Adrenal gland (tissue), 12 donors: ENCODE data around the gene GALNT12. TPM values are rescaled to one million over a fixed set of nuclear protein-coding genes. Genes with fewer than 3 reads are reported as not detected.

Experiments
- DNase-seq, 7 donors: peaks; one replicate each; pipeline ENCODE4 v3.0.0-alpha.2; 2019 to 2020
- H3K27ac ChIP-seq, 5 donors: fragments of 200-600 bp; sonication (generic) in 4 of 5; 1 replicate in 3 of 5; 2 replicates in 2 of 5; pipeline versions ENCODE4 v1.5.1 to v1.8.0; 2016 to 2020; ENCODE audit warnings: mild to moderate bottlenecking in 1 of 5
- H3K27me3 ChIP-seq: fragments of 200-600 bp; 2 replicates; pipeline ENCODE4 v1.8.0; 2021
- H3K36me3 ChIP-seq, 2 donors: fragments of 200-600 bp; replicated peaks in 1 of 2; 1 replicate in 1 of 2; 2 replicates in 1 of 2; pipeline versions ENCODE4 v1.5.1 to v1.8.0; 2018 to 2022
- H3K4me1 ChIP-seq, 2 donors: fragments of 200-600 bp; replicated peaks in 1 of 2; 1 replicate in 1 of 2; 2 replicates in 1 of 2; pipeline versions ENCODE4 v1.5.1 to v1.8.0; 2018 to 2021
- H3K4me3 ChIP-seq, 4 donors: fragments of 200-600 bp; sonication (generic) in 3 of 4; one replicate each; pipeline ENCODE4 v1.5.1; 2016 to 2018
- H3K9me3 ChIP-seq, 3 donors: fragments of 200-600 bp; sonication (generic) in 1 of 3; replicated peaks in 1 of 3; 1 replicate in 2 of 3; 2 replicates in 1 of 3; pipeline versions ENCODE4 v1.5.1 to v1.8.0; 2016 to 2021
- POLR2A ChIP-seq, 2 donors: fragments of 450-650 bp; IDR thresholded peaks; one replicate each; pipeline ENCODE4 v1.6.1; 2017; ENCODE audit warnings: antibody characterized with exemption in 2 of 2, mild to moderate bottlenecking in 2 of 2, moderate library complexity in 1 of 2
- WGBS, 4 donors: extraction: QIAGEN DNeasy Blood & Tissue Kit in 2 of 4; methylation state at CpG; one replicate each; pipeline versions ENCODE4 v1.1.5 to v1.1.7; 2013 to 2017; 5-methylcytosine and 5-hydroxymethylcytosine counted together
- intact Hi-C, 2 donors: fragments of 100-400 bp; cut with DNase I; formaldehyde crosslinking; loops; one replicate each; pipeline versions ENCODE4 v1.14.1 to v1.15.0; 2022 to 2023
- polyA plus RNA-seq, 3 donors: library from polyadenylated mRNA; stranded (reverse); fragments of 200-250 nt in 2 of 3; fragments of 350-450 nt in 1 of 3; fragmentation: Illumina TruSeq in 1 of 3; extraction: RNeasy Lipid Tissue Mini Kit (QIAGEN cat#74804) in 1 of 3; gene quantifications; one replicate each; pipeline ENCODE4 v1.2.3, GENCODE V29; 2013 to 2014
- total RNA-seq, 9 donors: library from RNA; depleted of rRNA in 4 of 9; stranded (reverse); fragments of >200 nt in 4 of 9; fragments of 120-200 nt in 1 of 9; fragmentation: NEBNext Ultra II Directional in 1 of 9; extraction: Animal tissue kit (Norgen Biotek cat#: 25700) in 1 of 9; gene quantifications; one replicate each; pipeline versions ENCODE4 v1.1.0 to v1.2.4, GENCODE V29; 2013 to 2023
- TF ChIP-seq, protein P1 (sequence below), 6 experiments: fragments of 450-650 bp in 4 of 6; fragments of 200-600 bp in 2 of 6; sonication (generic) in 1 of 6; IDR thresholded peaks; 1 replicate in 5 of 6; 2 replicates in 1 of 6; pipeline versions ENCODE4 v1.5.1 to v1.8.0; 2016 to 2021; ENCODE audit warnings: antibody characterized with exemption in 6 of 6, mild to moderate bottlenecking in 2 of 6, moderate library complexity in 1 of 6
- donor health status: healthy with polysubstance abuse.
- donor health status: Bipolar disorder and iron deficiency.
- donor health status: DM: yes; HTN: yes; CAD: no.
- donor health status: DM: no; HTN: no; CAD: no.
- donor health status: DM: no; HTN: no; CAD: no.
- donor health status: DM: yes; HTN: yes; CAD: no.

Gene GALNT12
- total and polyA plus RNA-seq, 12 donors, result 1.1 to 20.6 (median 4.2) TPM

GRCh38 chr9:98869078-98869745, 61.7 kb downstream of the GALNT12 start:
- no peak for TF ChIP-seq POLR2A (IDR thresholded peaks at IDR 0.05)
- TF ChIP-seq, protein P1, sequence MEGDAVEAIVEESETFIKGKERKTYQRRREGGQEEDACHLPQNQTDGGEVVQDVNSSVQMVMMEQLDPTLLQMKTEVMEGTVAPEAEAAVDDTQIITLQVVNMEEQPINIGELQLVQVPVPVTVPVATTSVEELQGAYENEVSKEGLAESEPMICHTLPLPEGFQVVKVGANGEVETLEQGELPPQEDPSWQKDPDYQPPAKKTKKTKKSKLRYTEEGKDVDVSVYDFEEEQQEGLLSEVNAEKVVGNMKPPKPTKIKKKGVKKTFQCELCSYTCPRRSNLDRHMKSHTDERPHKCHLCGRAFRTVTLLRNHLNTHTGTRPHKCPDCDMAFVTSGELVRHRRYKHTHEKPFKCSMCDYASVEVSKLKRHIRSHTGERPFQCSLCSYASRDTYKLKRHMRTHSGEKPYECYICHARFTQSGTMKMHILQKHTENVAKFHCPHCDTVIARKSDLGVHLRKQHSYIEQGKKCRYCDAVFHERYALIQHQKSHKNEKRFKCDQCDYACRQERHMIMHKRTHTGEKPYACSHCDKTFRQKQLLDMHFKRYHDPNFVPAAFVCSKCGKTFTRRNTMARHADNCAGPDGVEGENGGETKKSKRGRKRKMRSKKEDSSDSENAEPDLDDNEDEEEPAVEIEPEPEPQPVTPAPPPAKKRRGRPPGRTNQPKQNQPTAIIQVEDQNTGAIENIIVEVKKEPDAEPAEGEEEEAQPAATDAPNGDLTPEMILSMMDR (IDR thresholded peaks at IDR 0.05), result no peak
- Histone ChIP-seq H3K4me1 (peaks cover 20 to 36% of the 10 kb centered on the region in 2 donors), H3K36me3 (no peaks in the 10 kb centered on the region), H3K9me3 (no peaks in the 10 kb centered on the region), H3K27me3 (no peaks in the 10 kb centered on the region), H3K4me3 (no peak overlapping the region), H3K27ac (no peak overlapping the region)
- intact Hi-C loops, result loop anchor here in 1 of 2 donors (10.0 kb wide), 1 partner anchor 76 kb away; the partner anchor contains the start of gene COL15A1
- DNase-seq, result peak in 2 of 7 donors; percentile 13 to 36
- 92 to 97% (median 95%) methylated on average over 7 to 8 of the region's 8 CpGs for WGBS, 4 donors

DNA sequence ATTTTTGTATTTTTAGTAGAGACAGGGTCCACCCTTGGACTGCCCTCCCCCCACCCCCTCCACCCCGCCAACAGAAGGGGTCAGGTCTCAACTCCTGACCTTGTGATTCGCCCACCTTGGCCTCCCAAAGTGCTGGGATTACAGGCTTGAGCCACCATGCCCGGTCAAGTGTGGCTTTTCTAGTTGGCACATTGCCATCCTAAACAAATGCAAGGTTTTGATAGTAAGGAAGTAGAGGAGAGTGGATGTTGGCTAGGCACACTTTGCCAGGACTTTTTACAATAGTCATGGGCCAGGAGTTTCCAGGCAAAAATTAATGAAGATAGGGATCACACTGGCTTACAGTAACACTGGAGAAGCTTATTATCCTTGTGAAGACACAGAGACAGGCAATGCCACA, 62.4 kb downstream of the GALNT12 start:
- H3K9me3 ChIP-seq, result no peaks in the 10 kb centered on the region
- H3K36me3 ChIP-seq, result no peaks in the 10 kb centered on the region
- intact Hi-C loops, result loop anchor here (10.0 kb wide), 2 partner anchors 75 to 115 kb away; partner anchors contain the start of gene COL15A1 (in 1 of the 2)
- H3K4me3 ChIP-seq, result no peak overlapping the region
- peak in 1 of 7 donors; percentile 39 for DNase-seq
- no peaks in the 10 kb centered on the region for H3K27me3 ChIP-seq
- TF ChIP-seq POLR2A (IDR thresholded peaks at IDR 0.05), result no peak
- TF ChIP-seq, protein P1 (IDR thresholded peaks at IDR 0.05), result no peak
- peaks cover 21 to 39% of the 10 kb centered on the region in 2 donors for H3K4me1 ChIP-seq
- WGBS, 4 donors, result 60 to 74% (median 65%) methylated on average over 3 of the region's 3 CpGs
- no peak overlapping the region for H3K27ac ChIP-seq

DNA sequence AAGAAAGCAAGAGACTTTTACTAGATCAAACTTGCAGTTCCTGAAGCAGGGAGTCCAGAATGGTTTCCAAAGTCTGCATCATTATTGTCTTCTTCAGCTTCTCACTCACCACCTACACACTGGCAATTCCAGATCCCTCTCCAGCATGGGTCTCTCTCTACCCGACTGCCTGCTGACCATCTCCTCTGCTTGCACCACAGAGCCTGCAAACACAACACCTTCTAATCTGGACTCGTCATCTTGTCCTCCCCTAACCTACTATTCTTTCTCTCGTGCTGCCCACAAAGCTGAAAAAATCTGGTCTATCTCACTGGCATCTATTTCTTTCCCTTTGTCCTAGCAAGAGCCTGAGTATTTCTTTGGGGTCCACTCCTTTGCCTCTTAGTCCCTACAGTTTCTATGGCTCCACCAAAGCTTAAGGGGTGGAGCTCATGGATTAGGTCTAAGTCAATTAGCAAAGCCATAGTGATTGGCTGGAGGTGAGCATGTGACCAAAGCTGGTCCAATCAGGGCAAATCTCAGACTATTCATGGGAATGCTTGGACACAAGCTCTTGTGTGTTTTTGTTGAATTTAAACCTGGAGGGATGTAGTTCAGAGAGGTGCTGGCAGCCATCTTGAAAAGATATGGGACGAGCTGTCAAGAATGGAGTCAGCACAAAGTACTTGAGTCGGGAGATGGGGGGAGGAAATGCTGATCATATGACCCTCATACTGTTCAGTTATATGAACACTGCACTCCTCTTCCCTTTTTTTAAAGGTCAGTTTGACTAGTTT, 63.5 kb downstream of the GALNT12 start:
- Histone ChIP-seq H3K9me3 (no peaks in the 10 kb centered on the region), H3K4me1 (peaks cover 21 to 38% of the 10 kb centered on the region in 2 donors), H3K27ac (no peak overlapping the region), H3K4me3 (no peak overlapping the region), H3K27me3 (no peaks in the 10 kb centered on the region), H3K36me3 (no peaks in the 10 kb centered on the region)
- intact Hi-C loops, result loop anchor here in 1 of 2 donors (10.0 kb wide), 1 partner anchor 114 kb away; no protein-coding TSS in a partner anchor
- peak in 2 of 7 donors; percentile 7 to 20 for DNase-seq
- WGBS, 4 donors, result 71 to 94% (median 87%) methylated on average over 5 of the region's 5 CpGs
- no peak for TF ChIP-seq POLR2A (IDR thresholded peaks at IDR 0.05)
- TF ChIP-seq, protein P1 (IDR thresholded peaks at IDR 0.05), result no peak

DNA sequence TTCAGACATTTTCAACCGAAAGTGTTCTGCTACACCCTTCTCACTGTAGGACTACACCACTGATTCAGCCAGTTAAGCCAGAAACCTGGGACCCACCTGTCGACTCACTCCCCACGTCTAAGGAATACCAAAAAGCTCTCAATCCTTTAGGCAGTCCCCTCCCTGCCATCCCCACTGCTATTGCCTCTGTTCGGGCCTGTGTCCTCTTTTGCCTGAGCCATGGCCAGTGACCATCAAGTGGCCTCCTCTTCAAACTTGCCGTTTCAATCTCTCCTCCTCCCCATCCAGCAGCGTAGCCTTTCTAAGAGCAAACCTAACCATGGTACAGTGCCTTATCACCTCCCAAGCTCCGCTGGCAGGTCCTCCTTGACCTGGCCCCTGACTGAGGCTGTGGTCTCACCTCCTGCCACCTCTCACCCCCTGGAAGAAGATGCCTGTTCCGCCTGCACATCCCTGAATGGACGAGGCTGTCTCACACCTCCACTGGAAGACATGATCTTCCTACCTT, 64.1 kb downstream of the GALNT12 start:
- Histone ChIP-seq H3K27ac (no peak overlapping the region), H3K9me3 (no peaks in the 10 kb centered on the region), H3K4me3 (no peak overlapping the region), H3K27me3 (no peaks in the 10 kb centered on the region), H3K36me3 (no peaks in the 10 kb centered on the region), H3K4me1 (peaks cover 19 to 32% of the 10 kb centered on the region in 2 donors)
- no peak for TF ChIP-seq POLR2A (IDR thresholded peaks at IDR 0.05)
- TF ChIP-seq, protein P1 (IDR thresholded peaks at IDR 0.05), result no peak
- DNase-seq, result peak in 2 of 7 donors; percentile 8 to 14
- intact Hi-C loops, result loop anchor here in 1 of 2 donors (10.0 kb wide), 1 partner anchor 113 kb away; no protein-coding TSS in a partner anchor
- 76 to 93% (median 89%) methylated on average over 9 of the region's 9 CpGs for WGBS, 4 donors
